GM12878 (cell line): ENCODE results near the gene TCEAL9. TPM values are rescaled to one million over a fixed set of nuclear protein-coding genes. Genes with fewer than 3 reads are reported as not detected.

Experiments used
- ATAC-seq: fragments of 200-7000 bp; cut with Tn5 transposase; 3 replicates; pipeline ENCODE4 v1.9.1; 2020; ENCODE audit warnings: mild to moderate bottlenecking, moderate library complexity
- BruUV-seq: library from RNA; stranded (reverse); fragments of 400-500 nt; replicated peaks from 2 replicates; lab custom pipeline; 2021; lab: Mats Ljungman, UMichigan
- CTCF ChIA-PET: fragments of 300-600 bp; sonication (Branson Sonifier 250); formaldehyde crosslinking; extraction: SDS; loops from one replicate; lab custom pipeline; 2021; ENCODE audit warnings: inconsistent platforms; lab: Yijun Ruan, JAX
- POLR2A ChIA-PET: fragments of 350-600 bp; formaldehyde crosslinking; extraction: SDS; loops from one replicate; lab custom pipeline; 2021; ENCODE audit warnings: inconsistent platforms; lab: Charles Lee
- RAD21 ChIA-PET: fragments of 300-600 bp; sonication (Branson Sonifier 250); formaldehyde crosslinking; loops from one replicate; lab custom pipeline; 2023; ENCODE audit warnings: antibody characterized with exemption; ENCODE audit not compliant: unreplicated experiment; lab: Charles Lee
- SMC1A ChIA-PET: fragments of 300-600 bp; sonication (Branson Sonifier 250); formaldehyde crosslinking; loops from one replicate; lab custom pipeline; 2023; ENCODE audit not compliant: unreplicated experiment, uncharacterized antibody; lab: Charles Lee
- DNase-seq: peaks from one replicate; pipeline ENCODE4 v3.0.0-alpha.2; 2011; ENCODE audit warnings: low read depth, low spot score
- FAIRE-seq: peaks from 3 replicates; lab custom pipeline; 2011; peaks lifted over from hg19 to GRCh38; lab: Jason Lieb, UNC
- H2AFZ ChIP-seq: 2 replicates; pipeline ENCODE4 v1.6.0; 2011; ENCODE audit warnings: low read depth, low read length, control low read depth; ENCODE audit not compliant: control insufficient read depth
- H3K27ac ChIP-seq: 2 replicates; pipeline ENCODE4 v1.5.1; 2011; ENCODE audit warnings: control low read depth; ENCODE audit not compliant: control insufficient read depth, insufficient read depth
- H3K27me3 ChIP-seq, 2 experiments: replicated peaks in 1 of 2; 2 replicates each; pipeline versions ENCODE4 v1.6.0 to v1.6.1; 2011; ENCODE audit warnings: low read length in 1 of 2; ENCODE audit not compliant: control insufficient read depth in 2 of 2, insufficient read depth in 2 of 2
- H3K36me3 ChIP-seq, 2 experiments: 2 replicates each; pipeline ENCODE4 v1.5.1; 2011; ENCODE audit warnings: low read length in 1 of 2; ENCODE audit not compliant: control insufficient read depth in 2 of 2, insufficient read depth in 2 of 2
- H3K4me1 ChIP-seq: 2 replicates; pipeline ENCODE4 v1.6.1; 2011; ENCODE audit warnings: mild to moderate bottlenecking, low read length, moderate library complexity, mixed read lengths; ENCODE audit not compliant: control insufficient read depth, insufficient read depth
- H3K4me2 ChIP-seq: 2 replicates; pipeline ENCODE4 v1.6.0; 2011; ENCODE audit warnings: control low read depth; ENCODE audit not compliant: control insufficient read depth, insufficient read depth
- H3K4me3 ChIP-seq: fragments of 200-600 bp; sonication (generic); 2 replicates; pipeline ENCODE4 v1.5.1; 2016
- H3K79me2 ChIP-seq: 2 replicates; pipeline ENCODE4 v1.6.0; 2011; ENCODE audit warnings: low read length; ENCODE audit not compliant: control insufficient read depth, insufficient read depth
- H3K9ac ChIP-seq: 2 replicates; pipeline ENCODE4 v1.8.0; 2011; ENCODE audit warnings: low read length, control low read depth, mixed read lengths; ENCODE audit not compliant: control insufficient read depth, insufficient read depth
- H3K9me3 ChIP-seq: replicated peaks from 3 replicates; pipeline ENCODE4 v1.5.1; 2011; ENCODE audit warnings: mild to moderate bottlenecking, low read length; ENCODE audit not compliant: control insufficient read depth, insufficient read depth
- H4K20me1 ChIP-seq: 2 replicates; pipeline ENCODE4 v1.6.0; 2011; ENCODE audit not compliant: control insufficient read depth, insufficient read depth
- CHD1 ChIP-seq: IDR thresholded peaks from 2 replicates; pipeline ENCODE4 v1.6.1; 2012; ENCODE audit warnings: low read depth, low read length, improper control_type of control experiment
- SMAD5 ChIP-seq: IDR thresholded peaks from 2 replicates; pipeline ENCODE4 v1.6.1; 2016; ENCODE audit warnings: antibody characterized with exemption, low read depth
- ZNF217 ChIP-seq: fragments of 450-650 bp; IDR thresholded peaks from 2 replicates; pipeline ENCODE4 v1.6.1; 2017; ENCODE audit warnings: antibody characterized with exemption, mild to moderate bottlenecking
- ZNF384 ChIP-seq: IDR thresholded peaks from 2 replicates; pipeline ENCODE4 v1.6.1; 2012; ENCODE audit warnings: low read depth, mild to moderate bottlenecking, low read length, improper control_type of control experiment, borderline replicate concordance
- WGBS: methylation state at CpG from one replicate; pipeline ENCODE4 v1.1.6; 2016; ENCODE audit warnings: low lambda C conversion rate; ENCODE audit not compliant: insufficient replicate concordance, insufficient coverage; ENCODE audit errors: missing lambda C conversion rate; 5-methylcytosine and 5-hydroxymethylcytosine counted together
- in situ Hi-C: fragments of 300-500 bp; cut with MboI; formaldehyde crosslinking; loops from 9 replicates; pipeline ENCODE4 v1.14.3; 2018; ENCODE audit warnings: mixed read lengths
- intact Hi-C: fragments of 100-400 bp; cut with micrococcal nuclease; formaldehyde crosslinking; loops from one replicate; pipeline ENCODE4 v1.14.2; 2022; ENCODE audit not compliant: unreplicated experiment
- polyA plus RNA-seq, 11 experiments: library from polyadenylated mRNA; depleted of rRNA in 4 of 11; unstranded in 6 of 11; stranded (reverse) in 5 of 11; fragments of >200 nt; fragmentation: Nextera tagmentation in 4 of 11; fragmentation: Illumina TruSeq in 1 of 11; extraction: Ambion mirVana in 4 of 11; extraction: Trizol in 1 of 11; gene quantifications; 1 replicate in 1 of 11; 2 replicates in 10 of 11; pipeline versions ENCODE4 v1.2.1 to v1.2.3, GENCODE V29; 2011 to 2016; ENCODE audit warnings: inconsistent platforms in 2 of 11, missing spikeins in 2 of 11, low read depth in 1 of 11
- total RNA-seq, 4 experiments: library from RNA; depleted of rRNA in 3 of 4; stranded (reverse); fragments of >200 nt in 3 of 4; fragmentation: Illumina TruSeq in 1 of 4; extraction: Trizol in 1 of 4; gene quantifications; 2 replicates each; pipeline versions ENCODE4 v1.2.1 to v1.2.3, GENCODE V29; 2013 to 2021

TCEAL9 gene
- total and polyA plus RNA-seq, 10 of the 15 experiments (the other 5 are each of a cell fraction or from before 2014, with no cell fraction given) = 0.39 to 2.5 (median 0.90) TPM

DNA sequence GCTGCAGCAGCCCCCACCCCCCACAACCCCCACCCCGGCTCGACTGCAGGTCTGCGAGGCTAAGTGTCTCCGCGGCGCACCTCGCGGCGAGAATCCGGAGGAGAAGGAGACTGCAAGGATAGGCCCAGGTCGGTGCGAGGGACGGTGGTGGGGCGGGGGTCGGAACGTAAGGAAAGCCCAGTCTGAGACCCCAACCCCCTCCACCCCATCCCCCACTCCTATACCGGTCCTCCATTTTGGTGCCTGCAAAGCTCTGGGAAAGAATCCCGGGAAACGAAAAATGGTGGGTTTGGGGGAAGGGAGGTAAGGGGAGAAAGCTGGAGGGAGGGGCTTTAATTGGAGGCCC, 20.6 kb downstream of the TCEAL9 start:
- RAD21 ChIA-PET = no interaction called here
- Histone ChIP-seq H3K79me2 (no peaks in the 10 kb centered on the region), H3K4me2 (no peak overlapping the region), H2AFZ (no peak overlapping the region), H3K36me3 (no peaks in the 10 kb centered on the region), H3K4me3 (no peak overlapping the region), H3K9me3 (no peaks in the 10 kb centered on the region), H3K4me1 (no peaks in the 10 kb centered on the region), H3K9ac (no peak overlapping the region), H3K27me3 (no peaks in the 10 kb centered on the region), H3K27ac (no peak overlapping the region), H4K20me1 (no peaks in the 10 kb centered on the region)
- WGBS = 40% methylated on average over 3 of the region's 19 CpGs
- in situ Hi-C loops = no loop called here
- SMC1A ChIA-PET = no interaction called here
- BruUV-seq = no TSS peak
- ATAC-seq (no peak), FAIRE-seq (no peak), DNase-seq (no peak)
- intact Hi-C loops = no loop called here
- TF ChIP-seq CHD1 (no peak), SMAD5 (no peak)
- POLR2A ChIA-PET = no interaction called here
- CTCF ChIA-PET = no interaction called here

DNA sequence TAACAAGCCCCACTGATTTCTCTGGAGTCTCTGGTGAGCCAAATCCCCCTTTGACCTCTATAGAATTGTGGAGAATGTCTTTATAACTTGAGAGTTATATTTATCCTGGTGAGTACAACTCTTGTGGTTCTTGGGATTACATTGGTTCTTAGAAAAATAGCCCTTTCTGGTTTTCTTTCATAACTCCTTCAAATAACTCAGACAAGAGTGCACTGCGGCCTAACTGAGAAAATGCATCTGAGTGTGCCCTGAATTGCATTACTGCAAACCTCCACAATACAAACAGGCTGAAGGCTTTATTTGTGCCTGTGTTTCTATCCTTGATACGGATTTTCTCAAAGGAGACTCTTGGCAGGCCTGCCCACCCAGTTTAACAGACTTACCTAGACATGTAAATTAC, 22.7 kb downstream of the TCEAL9 start:
- H3K36me3 ChIP-seq = no peaks in the 10 kb centered on the region
- no peak for FAIRE-seq
- TF ChIP-seq ZNF217 = no peak
- no peak for TF ChIP-seq ZNF384
- in situ Hi-C loops (no loop called here), intact Hi-C loops (no loop called here)
- no peak overlapping the region for H3K27ac ChIP-seq
- H3K4me3 ChIP-seq = no peak overlapping the region
- DNase-seq = no peak
- no TSS peak for BruUV-seq
- CTCF ChIA-PET = no interaction called here
- POLR2A ChIA-PET = no interaction called here
- no peaks in the 10 kb centered on the region for H4K20me1 ChIP-seq
- H3K4me2 ChIP-seq = no peak overlapping the region
- no peak for ATAC-seq
- RAD21 ChIA-PET = no interaction called here
- H3K4me1 ChIP-seq = no peaks in the 10 kb centered on the region
- SMC1A ChIA-PET = no interaction called here
- H3K27me3 ChIP-seq = no peaks in the 10 kb centered on the region; a peak in 1 of 4 replicates
- H3K9ac ChIP-seq = no peak overlapping the region
- H3K9me3 ChIP-seq = no peaks in the 10 kb centered on the region
- no peak overlapping the region for H2AFZ ChIP-seq
- H3K79me2 ChIP-seq = no peaks in the 10 kb centered on the region
- WGBS = 48% methylated on average over 2 of the region's 2 CpGs
